PC-3 (cell line): ENCODE results near the gene LEMD2. TPM values are rescaled to one million over a fixed set of nuclear protein-coding genes. Genes with fewer than 3 reads are reported as not detected.

ENCODE experiments used
- ATAC-seq: fragments of 200-7000 bp; cut with Tn5 transposase; 2 replicates; pipeline ENCODE4 v1.9.1; 2020; ENCODE audit warnings: mild to moderate bottlenecking, moderate library complexity
- BruUV-seq: library from RNA; stranded (reverse); fragments of 400-500 nt; replicated peaks from 2 replicates; lab custom pipeline; 2021; lab: Mats Ljungman, UMichigan
- CTCF ChIA-PET: fragments of 300-600 bp; sonication (Branson Sonifier 250); formaldehyde crosslinking; loops from one replicate; lab custom pipeline; 2022; ENCODE audit warnings: antibody characterized with exemption; lab: Charles Lee
- POLR2A ChIA-PET: fragments of 300-600 bp; sonication (Branson Sonifier 250); formaldehyde crosslinking; loops from one replicate; lab custom pipeline; 2022; ENCODE audit warnings: antibody characterized with exemption; ENCODE audit not compliant: unreplicated experiment; lab: Charles Lee
- DNase-seq: peaks from one replicate; pipeline ENCODE4 v3.0.0-alpha.2; 2015
- H2AFZ ChIP-seq: fragments of 300-600 bp; sonication (generic); 2 replicates; pipeline ENCODE4 v1.6.0; 2016; ENCODE audit warnings: antibody characterized with exemption, low read length
- H3F3A ChIP-seq: fragments of 300-600 bp; sonication (generic); one replicate; pipeline ENCODE4 v1.6.0; 2017; ENCODE audit warnings: antibody characterized with exemption, low read length, control low read depth, mild to moderate bottlenecking; ENCODE audit not compliant: unreplicated experiment
- H3K27ac ChIP-seq: fragments of 300-600 bp; sonication (generic); 2 replicates; pipeline ENCODE4 v1.5.1; 2016; ENCODE audit warnings: mild to moderate bottlenecking, low read length
- H3K27me3 ChIP-seq: fragments of 300-600 bp; sonication (generic); 2 replicates; pipeline ENCODE4 v1.6.1; 2016; ENCODE audit warnings: low read length, mixed read lengths
- H3K36me3 ChIP-seq: fragments of 300-600 bp; sonication (generic); 2 replicates; pipeline ENCODE4 v1.6.1; 2016; ENCODE audit warnings: low read depth, mixed run types, low read length, mixed read lengths
- H3K4me1 ChIP-seq: fragments of 300-600 bp; sonication (generic); 2 replicates; pipeline ENCODE4 v1.5.1; 2016; ENCODE audit warnings: low read length; ENCODE audit not compliant: insufficient read depth
- H3K4me2 ChIP-seq: fragments of 300-600 bp; sonication (generic); 2 replicates; pipeline ENCODE4 v1.6.0; 2016; ENCODE audit warnings: low read length
- H3K4me3 ChIP-seq: fragments of 300-600 bp; sonication (generic); 2 replicates; pipeline ENCODE4 v1.5.1; 2016; ENCODE audit warnings: mild to moderate bottlenecking, low read length, mixed read lengths
- H3K79me2 ChIP-seq: fragments of 300-600 bp; sonication (generic); 2 replicates; pipeline ENCODE4 v1.6.1; 2017; ENCODE audit warnings: low read length, mixed read lengths
- H3K9ac ChIP-seq: fragments of 300-600 bp; sonication (generic); 2 replicates; pipeline ENCODE4 v1.6.0; 2016; ENCODE audit warnings: mild to moderate bottlenecking, low read length
- H3K9me2 ChIP-seq: fragments of 300-600 bp; sonication (generic); replicated peaks from 2 replicates; pipeline ENCODE4 v1.6.1; 2016; ENCODE audit warnings: mixed run types, low read length, mixed read lengths
- H3K9me3 ChIP-seq: fragments of 300-600 bp; sonication (generic); 2 replicates; pipeline ENCODE4 v1.6.1; 2016; ENCODE audit warnings: low read length, mixed read lengths
- H4K20me1 ChIP-seq: fragments of 300-600 bp; sonication (generic); 2 replicates; pipeline ENCODE4 v1.6.1; 2016; ENCODE audit warnings: low read length, mixed read lengths
- EZH2 ChIP-seq: fragments of 300-600 bp; sonication (generic); IDR thresholded peaks from one replicate; pipeline ENCODE4 v1.6.1; 2017; ENCODE audit warnings: antibody characterized with exemption, mild to moderate bottlenecking, low read length; ENCODE audit not compliant: unreplicated experiment
- EZH2phosphoT487 ChIP-seq: fragments of 300-600 bp; sonication (generic); IDR thresholded peaks from 2 replicates; pipeline ENCODE4 v1.6.1; 2018; ENCODE audit warnings: mild to moderate bottlenecking, antibody characterized with exemption, low read length, borderline replicate concordance
- intact Hi-C: fragments of 100-400 bp; cut with micrococcal nuclease; formaldehyde crosslinking; loops from 2 replicates; pipeline ENCODE4 v1.9.0; 2023
- total RNA-seq: library from RNA; depleted of rRNA; stranded (reverse); fragments of >200 nt; gene quantifications from 2 replicates; pipeline ENCODE4 v1.2.3, GENCODE V29; 2014
- TF ChIP-seq, protein P1 (sequence below): fragments of 300-600 bp; sonication (generic); conservative IDR thresholded peaks from 2 replicates; pipeline ENCODE4 v1.5.1; 2017; ENCODE audit warnings: antibody characterized with exemption, low read depth, mild to moderate bottlenecking, low read length

The LEMD2 gene
- total RNA-seq, 1 experiment from 2014 or later = 54.5 TPM

DNA sequence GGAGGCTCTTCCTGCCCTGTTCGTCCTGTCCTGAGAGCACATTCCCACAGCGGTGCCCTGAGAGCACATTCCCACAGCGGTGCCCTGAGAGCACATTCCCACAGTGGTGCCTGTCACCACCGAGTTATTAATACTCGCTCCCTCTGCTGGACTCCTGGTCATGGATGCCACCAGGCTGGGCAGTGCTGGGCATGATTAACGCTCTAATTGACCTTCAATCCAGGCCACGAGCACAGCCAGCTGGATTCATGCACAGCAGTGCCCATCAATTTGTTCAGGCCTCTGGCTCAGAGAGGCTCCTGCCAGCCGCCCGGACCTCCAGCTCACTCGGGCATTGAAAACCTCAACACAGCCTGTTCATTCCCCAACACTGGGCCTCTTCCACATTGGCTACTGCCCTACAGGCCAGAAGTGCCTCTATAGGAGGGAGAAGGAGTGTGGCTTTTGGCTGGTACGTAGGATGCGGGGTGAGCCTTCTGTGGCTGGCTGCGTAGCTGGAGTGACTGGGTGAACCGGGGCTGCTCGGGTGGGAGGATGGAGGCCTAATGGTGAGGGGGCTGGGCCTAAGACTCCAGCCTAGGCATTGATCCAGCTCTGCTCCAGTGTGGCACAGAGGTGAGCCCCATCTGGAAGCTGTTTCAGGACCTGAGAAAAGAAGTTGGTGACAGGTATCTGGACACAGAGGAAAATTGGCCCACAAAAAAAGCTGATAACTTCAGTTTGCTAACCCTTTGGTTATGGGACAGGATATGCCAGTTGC, 51.5 kb downstream of the LEMD2 start:
- TF ChIP-seq, protein P1, sequence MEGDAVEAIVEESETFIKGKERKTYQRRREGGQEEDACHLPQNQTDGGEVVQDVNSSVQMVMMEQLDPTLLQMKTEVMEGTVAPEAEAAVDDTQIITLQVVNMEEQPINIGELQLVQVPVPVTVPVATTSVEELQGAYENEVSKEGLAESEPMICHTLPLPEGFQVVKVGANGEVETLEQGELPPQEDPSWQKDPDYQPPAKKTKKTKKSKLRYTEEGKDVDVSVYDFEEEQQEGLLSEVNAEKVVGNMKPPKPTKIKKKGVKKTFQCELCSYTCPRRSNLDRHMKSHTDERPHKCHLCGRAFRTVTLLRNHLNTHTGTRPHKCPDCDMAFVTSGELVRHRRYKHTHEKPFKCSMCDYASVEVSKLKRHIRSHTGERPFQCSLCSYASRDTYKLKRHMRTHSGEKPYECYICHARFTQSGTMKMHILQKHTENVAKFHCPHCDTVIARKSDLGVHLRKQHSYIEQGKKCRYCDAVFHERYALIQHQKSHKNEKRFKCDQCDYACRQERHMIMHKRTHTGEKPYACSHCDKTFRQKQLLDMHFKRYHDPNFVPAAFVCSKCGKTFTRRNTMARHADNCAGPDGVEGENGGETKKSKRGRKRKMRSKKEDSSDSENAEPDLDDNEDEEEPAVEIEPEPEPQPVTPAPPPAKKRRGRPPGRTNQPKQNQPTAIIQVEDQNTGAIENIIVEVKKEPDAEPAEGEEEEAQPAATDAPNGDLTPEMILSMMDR = no peak
- TF ChIP-seq EZH2 (no peak), EZH2phosphoT487 (no peak)
- H3K36me3 ChIP-seq = no peaks in the 10 kb centered on the region
- no peaks in the 10 kb centered on the region for H3K79me2 ChIP-seq
- no peak overlapping the region for H3K27ac ChIP-seq
- intact Hi-C loops = no loop called here
- H3K9me3 ChIP-seq = no peaks in the 10 kb centered on the region
- DNase-seq = no peak
- no peak overlapping the region for H3K4me2 ChIP-seq
- no peaks in the 10 kb centered on the region for H3K27me3 ChIP-seq
- no TSS peak for BruUV-seq
- no peaks in the 10 kb centered on the region for H3F3A ChIP-seq
- H3K4me1 ChIP-seq = peaks cover 5% of the 10 kb centered on the region
- no peak overlapping the region for H3K4me3 ChIP-seq
- H4K20me1 ChIP-seq = no peaks in the 10 kb centered on the region
- ChIA-PET POLR2A (interaction anchor here (0.6 kb wide), 1 partner anchor 10 kb away, joined by 4 read pairs; no protein-coding TSS in a partner anchor), CTCF (interaction anchor here (1.0 kb wide), 1 partner anchor 26 kb away, joined by 3 read pairs; the partner anchor contains the start of gene UQCC2)
- ATAC-seq = no peak
- no peak overlapping the region for H2AFZ ChIP-seq
- H3K9me2 ChIP-seq = no peaks in the 10 kb centered on the region
- no peak overlapping the region for H3K9ac ChIP-seq

DNA sequence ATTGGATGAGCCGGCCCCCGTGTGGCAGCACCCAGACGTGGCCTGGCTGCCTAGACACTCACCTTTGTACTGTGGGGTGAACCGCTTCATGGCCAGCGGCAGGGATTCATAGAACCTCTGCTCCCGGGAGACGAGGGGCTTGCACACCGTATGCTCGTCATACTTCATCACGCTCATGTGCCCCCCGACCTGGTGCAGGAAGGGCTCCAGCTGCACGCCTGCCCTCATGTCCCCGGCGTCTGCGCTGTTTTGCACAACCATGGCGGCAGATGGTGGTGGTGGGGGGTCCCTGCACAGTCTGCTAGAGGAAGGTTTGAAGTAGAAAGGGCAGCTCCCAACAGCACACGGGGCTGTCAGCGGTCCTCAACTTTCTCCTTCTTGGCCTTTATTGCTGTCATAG, 53.7 kb downstream of the LEMD2 start:
- Histone ChIP-seq H2AFZ (no peak overlapping the region), H3K9ac (no peak overlapping the region), H3K4me1 (peaks cover 17% of the 10 kb centered on the region), H3K9me2 (no peaks in the 10 kb centered on the region), H3K79me2 (no peaks in the 10 kb centered on the region), H3K27me3 (no peaks in the 10 kb centered on the region), H3K27ac (no peak overlapping the region), H3K4me2 (no peak overlapping the region), H3K9me3 (no peaks in the 10 kb centered on the region), H3K4me3 (no peak overlapping the region), H4K20me1 (no peaks in the 10 kb centered on the region), H3K36me3 (no peaks in the 10 kb centered on the region), H3F3A (no peaks in the 10 kb centered on the region)
- ATAC-seq = no peak
- no TSS peak for BruUV-seq
- ChIA-PET POLR2A (no interaction called here), CTCF (no interaction called here)
- DNase-seq = no peak
- intact Hi-C loops = no loop called here
- TF ChIP-seq EZH2 (no peak), EZH2phosphoT487 (no peak)
- TF ChIP-seq, protein P1 = no peak

DNA sequence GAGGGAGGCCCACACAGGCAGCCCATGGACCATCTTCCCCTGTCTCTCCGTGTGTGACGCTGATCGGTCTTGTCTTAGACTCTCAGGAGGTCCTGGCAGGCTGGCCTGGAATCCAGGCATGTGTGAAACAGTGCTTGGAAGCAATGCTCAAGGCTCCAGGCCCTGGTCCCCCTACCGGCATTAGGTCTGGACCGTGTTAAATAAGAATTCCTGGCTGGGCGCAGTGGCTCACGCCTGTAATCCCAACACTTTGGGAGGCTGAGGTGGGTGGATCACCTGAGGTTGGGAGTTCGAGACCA, 55.3 kb downstream of the LEMD2 start:
- no peak for DNase-seq
- Histone ChIP-seq H3K4me3 (no peak overlapping the region), H2AFZ (no peak overlapping the region), H3K4me1 (peaks cover 17% of the 10 kb centered on the region), H3K9me3 (no peaks in the 10 kb centered on the region), H3K9ac (no peak overlapping the region), H3F3A (no peaks in the 10 kb centered on the region), H3K36me3 (no peaks in the 10 kb centered on the region), H3K27me3 (no peaks in the 10 kb centered on the region), H3K4me2 (no peak overlapping the region), H3K9me2 (no peaks in the 10 kb centered on the region), H3K27ac (no peak overlapping the region), H3K79me2 (no peaks in the 10 kb centered on the region), H4K20me1 (no peaks in the 10 kb centered on the region)
- intact Hi-C loops = no loop called here
- TF ChIP-seq EZH2 = no peak
- POLR2A ChIA-PET = no interaction called here
- CTCF ChIA-PET = no interaction called here
- no TSS peak for BruUV-seq
- no peak for ATAC-seq
